GM21717 (cell line): ENCODE measurements around the gene SLC7A1.

Source experiments
- ATAC-seq: cut with Tn5 transposase; IDR thresholded peaks from one replicate; pipeline ENCODE4 v1.9.1; 2021; ENCODE audit warnings: mild to moderate bottlenecking, moderate library complexity; ENCODE audit not compliant: unreplicated experiment

The SLC7A1 gene

GRCh38 chr13:29471551-29471950 is 123.9 kb downstream of the SLC7A1 start:
- ATAC-seq: no peak

- ATAC-seq: no peak
These were observed 129.7 kb downstream of the SLC7A1 start for GRCh38 chr13:29465741-29466293.

GRCh38 chr13:29464105-29464679 is 131.3 kb downstream of the SLC7A1 start:
- ATAC-seq: no peak

GRCh38 chr13:29459813-29460355 is 135.6 kb downstream of the SLC7A1 start:
- ATAC-seq: no peak
